Stimulated activated CD4-positive, alpha-beta T cell treated with anti-CD3 and anti-CD28 coated beads, Interleukin-1b, Interleukin-23, amount 100 ng/mL, for 48 hours (primary cell): ENCODE results near the gene OR1J2.

Source experiments
- DNase-seq: peaks from one replicate; pipeline ENCODE4 v3.0.0-alpha.2; 2020

The OR1J2 gene

GRCh38 chr9:122552812-122553211 is 42.2 kb downstream of the OR1J2 start, which contains the start of gene OR1N2:
OR1N2 (plus strand) TSS chr9:122553112; CDS start chr9:122553212, 100 bp downstream.
- DNase-seq = no peak
